Endodermal cell (in vitro differentiated cells): ENCODE results near the gene CIC. TPM values are rescaled to one million over a fixed set of nuclear protein-coding genes. Genes with fewer than 3 reads are reported as not detected.

Experiments used
- DNase-seq: peaks from one replicate; pipeline ENCODE4 v3.0.0-alpha.2; 2017
- H3K27ac ChIP-seq: 2 replicates; pipeline ENCODE4 v1.5.1; 2013; ENCODE audit warnings: mild to moderate bottlenecking, low read depth, low read length, moderate library complexity
- H3K27me3 ChIP-seq: 2 replicates; pipeline ENCODE4 v1.6.1; 2013; ENCODE audit warnings: mild to moderate bottlenecking, low read length, moderate library complexity; ENCODE audit not compliant: insufficient read depth, control insufficient read depth, poor library complexity, severe bottlenecking
- H3K36me3 ChIP-seq: 2 replicates; pipeline ENCODE4 v1.7.0; 2013; ENCODE audit warnings: mild to moderate bottlenecking, low read length, moderate library complexity; ENCODE audit not compliant: control insufficient read depth, insufficient read depth
- H3K4me1 ChIP-seq: one replicate; pipeline ENCODE4 v1.7.0; 2013; ENCODE audit warnings: low read length; ENCODE audit not compliant: control insufficient read depth, insufficient read depth
- H3K4me3 ChIP-seq: 2 replicates; pipeline ENCODE4 v1.5.1; 2013; ENCODE audit warnings: mild to moderate bottlenecking, low read length, moderate library complexity
- H3K9ac ChIP-seq: 2 replicates; pipeline ENCODE4 v1.6.1; 2013; ENCODE audit warnings: mild to moderate bottlenecking, low read length, moderate library complexity; ENCODE audit not compliant: poor library complexity, severe bottlenecking; ENCODE audit errors: extremely low read depth
- H3K9me3 ChIP-seq: 2 replicates; pipeline ENCODE4 v1.6.1; 2013; ENCODE audit warnings: mild to moderate bottlenecking, low read length, moderate library complexity; ENCODE audit not compliant: control insufficient read depth
- H3K27ac Mint-ChIP-seq: 2 replicates; pipeline ENCODE4 v1.8.0; 2020; ENCODE audit warnings: mixed read lengths
- H3K27me3 Mint-ChIP-seq: 2 replicates; pipeline ENCODE4 v1.8.0; 2021; ENCODE audit warnings: mild to moderate bottlenecking, mixed read lengths; ENCODE audit not compliant: insufficient read depth
- H3K36me3 Mint-ChIP-seq: 2 replicates; pipeline ENCODE4 v1.8.0; 2020; ENCODE audit warnings: low read depth, mixed read lengths
- H3K4me1 Mint-ChIP-seq: 2 replicates; pipeline ENCODE4 v1.8.0; 2020; ENCODE audit warnings: mixed read lengths
- H3K4me3 Mint-ChIP-seq: 2 replicates; pipeline ENCODE4 v1.8.0; 2020; ENCODE audit warnings: mild to moderate bottlenecking, moderate library complexity, mixed read lengths
- H3K9me3 Mint-ChIP-seq: 2 replicates; pipeline ENCODE4 v1.8.0; 2020; ENCODE audit warnings: mild to moderate bottlenecking, mixed read lengths
- CTCF ChIP-seq: fragments of 200-600 bp; sonication (generic); conservative IDR thresholded peaks from 2 replicates; pipeline ENCODE4 v1.5.0; 2021; ENCODE audit warnings: antibody characterized with exemption, mild to moderate bottlenecking
- WGBS, 2 experiments: methylation state at CpG; one replicate each; pipeline versions ENCODE4 v1.1.5 to v1.1.7; 2013; ENCODE audit warnings: missing lambda C conversion rate in 2 of 2, mixed read lengths in 1 of 2; ENCODE audit not compliant: insufficient coverage in 1 of 2, insufficient read length in 1 of 2; 5-methylcytosine and 5-hydroxymethylcytosine counted together
- total RNA-seq, 2 donors: library from RNA; stranded (reverse); fragmentation: NEBNext Ultra II Directional in 1 of 2; extraction: Animal tissue kit (Norgen Biotek cat#: 25700) in 1 of 2; gene quantifications; 2 replicates in 1 of 2; 3 replicates in 1 of 2; pipeline ENCODE4 v1.2.1, GENCODE V29; 2021

Gene CIC
- total RNA-seq, 2 donors from 2014 or later, result 48.6 to 57.6 TPM

- no peak overlapping the region for H3K27ac ChIP-seq
- TF ChIP-seq CTCF, result peak; percentile 59
- no peaks in the 10 kb centered on the region for H3K36me3 Mint-ChIP-seq
Observed at GRCh38 chr19:42325896-42326771, 57.1 kb downstream of the CIC start.

GRCh38 chr19:42326969-42327368 is 57.9 kb downstream of the CIC start:
- no peak for TF ChIP-seq CTCF
- H3K4me1 ChIP-seq, result no peaks in the 10 kb centered on the region
- H3K4me3 ChIP-seq, result peak overlapping the region; percentile 96
- no peak for DNase-seq
- no peak overlapping the region for H3K9ac ChIP-seq
- H3K27me3 Mint-ChIP-seq, result peaks cover 33% of the 10 kb centered on the region
- no peaks in the 10 kb centered on the region for H3K36me3 ChIP-seq
- H3K9me3 ChIP-seq, result no peaks in the 10 kb centered on the region
- H3K4me1 Mint-ChIP-seq, result peaks cover 3% of the 10 kb centered on the region
- H3K4me3 Mint-ChIP-seq, result peak overlapping the region; percentile 79
- peaks cover 31% of the 10 kb centered on the region for H3K27me3 ChIP-seq
- H3K9me3 Mint-ChIP-seq, result no peaks in the 10 kb centered on the region
- H3K36me3 Mint-ChIP-seq, result no peaks in the 10 kb centered on the region
- no peak overlapping the region for H3K27ac ChIP-seq
- H3K27ac Mint-ChIP-seq, result no peak overlapping the region

More at GRCh38 chr19:42325896-42326771, 57.1 kb downstream of the CIC start:
- peak overlapping the region; percentile 66 for H3K9ac ChIP-seq
- H3K4me3 ChIP-seq, result peak overlapping the region; percentile 96
- no peaks in the 10 kb centered on the region for H3K4me1 ChIP-seq
- Mint-ChIP-seq H3K4me1 (peaks cover 3% of the 10 kb centered on the region), H3K27ac (peak overlapping the region; percentile 55), H3K4me3 (peak overlapping the region; percentile 79), H3K9me3 (no peaks in the 10 kb centered on the region), H3K27me3 (peaks cover 41% of the 10 kb centered on the region)
- H3K27me3 ChIP-seq, result peaks cover 38% of the 10 kb centered on the region
- 7 to 12% methylated on average over 25 to 37 of the region's 37 CpGs for whole genome bisulfite sequencing, 2 experiments
- DNase-seq, result peak; percentile 82
- no peaks in the 10 kb centered on the region for H3K36me3 ChIP-seq
- H3K9me3 ChIP-seq, result no peaks in the 10 kb centered on the region

- no peaks in the 10 kb centered on the region for H3K36me3 ChIP-seq
- Mint-ChIP-seq H3K9me3 (no peaks in the 10 kb centered on the region), H3K36me3 (no peaks in the 10 kb centered on the region), H3K4me1 (peaks cover 3% of the 10 kb centered on the region), H3K4me3 (no peak overlapping the region), H3K27ac (no peak overlapping the region), H3K27me3 (peaks cover 28% of the 10 kb centered on the region)
- no peaks in the 10 kb centered on the region for H3K4me1 ChIP-seq
- H3K27ac ChIP-seq, result no peak overlapping the region
- WGBS, 2 experiments, result 90 to 100% methylated on average over 4 to 5 of the region's 5 CpGs
- no peak for DNase-seq
- H3K4me3 ChIP-seq, result peak overlapping the region; percentile 96
- no peaks in the 10 kb centered on the region for H3K9me3 ChIP-seq
- H3K27me3 ChIP-seq, result peaks cover 27% of the 10 kb centered on the region
- no peak for TF ChIP-seq CTCF
- no peak overlapping the region for H3K9ac ChIP-seq
Observed at GRCh38 chr19:42327381-42327780, 58.3 kb downstream of the CIC start.
